H9 (cell line): ENCODE data around the gene IRX4. TPM values are rescaled to one million over a fixed set of nuclear protein-coding genes. Genes with fewer than 3 reads are reported as not detected.

Source experiments
- DNase-seq: peaks from one replicate; pipeline ENCODE4 v3.0.0-alpha.2; 2017
- H2AFZ ChIP-seq: one replicate; pipeline ENCODE4 v1.6.1; 2013; ENCODE audit warnings: mild to moderate bottlenecking, low read length, control low read depth, moderate library complexity
- H2AK5ac ChIP-seq: 2 replicates; pipeline ENCODE4 v1.6.1; 2013; ENCODE audit warnings: low read length, control low read depth, mixed read lengths; ENCODE audit not compliant: insufficient read length
- H2BK120ac ChIP-seq: one replicate; pipeline ENCODE4 v1.6.1; 2013; ENCODE audit warnings: low read depth, mild to moderate bottlenecking, low read length, control low read depth, inconsistent platforms; ENCODE audit not compliant: poor library complexity, severe bottlenecking
- H2BK12ac ChIP-seq: 2 replicates; pipeline ENCODE4 v1.6.1; 2013; ENCODE audit warnings: low read length, control low read depth, mixed read lengths, low read depth; ENCODE audit not compliant: insufficient read length
- H2BK15ac ChIP-seq: 2 replicates; pipeline ENCODE4 v1.6.1; 2013; ENCODE audit warnings: low read depth, low read length, control low read depth
- H2BK20ac ChIP-seq: one replicate; pipeline ENCODE4 v1.6.1; 2013; ENCODE audit warnings: low read depth, mild to moderate bottlenecking, low read length, control low read depth, inconsistent platforms; ENCODE audit not compliant: poor library complexity, severe bottlenecking
- H2BK5ac ChIP-seq: 2 replicates; pipeline ENCODE4 v1.6.1; 2013; ENCODE audit warnings: low read length, control low read depth, mixed read lengths; ENCODE audit not compliant: insufficient read length
- H3K14ac ChIP-seq: 2 replicates; pipeline ENCODE4 v1.6.1; 2013; ENCODE audit warnings: low read length, control low read depth; ENCODE audit not compliant: insufficient read depth
- H3K18ac ChIP-seq: 2 replicates; pipeline ENCODE4 v1.6.1; 2013; ENCODE audit warnings: low read depth, mild to moderate bottlenecking, mixed read lengths, low read length, control low read depth; ENCODE audit not compliant: insufficient read length
- H3K23ac ChIP-seq: 2 replicates; pipeline ENCODE4 v1.6.1; 2013; ENCODE audit warnings: low read length, control low read depth, mixed read lengths, low read depth; ENCODE audit not compliant: insufficient read length
- H3K23me2 ChIP-seq: 2 replicates; pipeline ENCODE4 v1.6.1; 2013; ENCODE audit warnings: low read depth, mild to moderate bottlenecking, mixed read lengths, low read length, control low read depth; ENCODE audit not compliant: insufficient read length, poor library complexity, severe bottlenecking
- H3K27ac ChIP-seq: 2 replicates; pipeline ENCODE4 v1.5.1; 2013; ENCODE audit warnings: low read length, control low read depth, mixed read lengths, low read depth; ENCODE audit not compliant: insufficient read length
- H3K27me3 ChIP-seq: 2 replicates; pipeline ENCODE4 v1.6.1; 2013; ENCODE audit warnings: low read length, control low read depth, inconsistent platforms; ENCODE audit not compliant: insufficient read depth
- H3K4ac ChIP-seq: 2 replicates; pipeline ENCODE4 v1.6.1; 2013; ENCODE audit warnings: low read depth, mild to moderate bottlenecking, control low read depth, inconsistent platforms, low read length, moderate library complexity
- H3K4me1 ChIP-seq: 2 replicates; pipeline ENCODE4 v1.6.1; 2013; ENCODE audit warnings: low read length, control low read depth, inconsistent platforms; ENCODE audit not compliant: insufficient read depth
- H3K4me2 ChIP-seq: 2 replicates; pipeline ENCODE4 v1.6.1; 2013; ENCODE audit warnings: low read length, control low read depth, mixed read lengths; ENCODE audit not compliant: insufficient read length, insufficient read depth
- H3K56ac ChIP-seq: 2 replicates; pipeline ENCODE4 v1.6.1; 2013; ENCODE audit warnings: low read depth, mild to moderate bottlenecking, mixed read lengths, low read length, control low read depth; ENCODE audit not compliant: insufficient read length
- H3K79me1 ChIP-seq: 2 replicates; pipeline ENCODE4 v1.6.1; 2013; ENCODE audit warnings: low read depth, mild to moderate bottlenecking, moderate library complexity, low read length, control low read depth, inconsistent platforms; ENCODE audit not compliant: insufficient read depth, poor library complexity, severe bottlenecking
- H3K79me2 ChIP-seq: 2 replicates; pipeline ENCODE4 v1.6.1; 2013; ENCODE audit warnings: low read length, control low read depth, inconsistent platforms; ENCODE audit not compliant: insufficient read depth
- H3K9ac ChIP-seq: 2 replicates; pipeline ENCODE4 v1.6.1; 2013; ENCODE audit warnings: low read length, control low read depth, mixed read lengths; ENCODE audit not compliant: insufficient read length; ENCODE audit errors: extremely low read depth
- H3K9me3 ChIP-seq: one replicate; pipeline ENCODE4 v1.6.1; 2013; ENCODE audit warnings: low read depth, low read length, inconsistent platforms; ENCODE audit not compliant: control insufficient read depth
- H3T11ph ChIP-seq: one replicate; pipeline ENCODE4 v1.6.1; 2013; ENCODE audit warnings: mild to moderate bottlenecking, low read length, control low read depth, inconsistent platforms
- H4K20me1 ChIP-seq: one replicate; pipeline ENCODE4 v1.6.1; 2013; ENCODE audit not compliant: control insufficient read depth, insufficient read length, insufficient read depth
- H4K5ac ChIP-seq: 2 replicates; pipeline ENCODE4 v1.6.1; 2013; ENCODE audit warnings: low read depth, mild to moderate bottlenecking, mixed read lengths, low read length, control low read depth; ENCODE audit not compliant: insufficient read length
- H4K8ac ChIP-seq: replicated peaks from 2 replicates; pipeline ENCODE4 v1.6.1; 2013; ENCODE audit warnings: low read length, control low read depth, mixed read lengths, low read depth; ENCODE audit not compliant: insufficient read length
- H4K91ac ChIP-seq: 2 replicates; pipeline ENCODE4 v1.6.1; 2013; ENCODE audit warnings: low read depth, mild to moderate bottlenecking, moderate library complexity, mixed read lengths, low read length, control low read depth; ENCODE audit not compliant: insufficient read length
- H3K27ac Mint-ChIP-seq, 3 experiments: 2 replicates in 2 of 3; 3 replicates in 1 of 3; pipeline ENCODE4 v1.8.0; 2020 to 2021; ENCODE audit warnings: mixed read lengths in 3 of 3, mild to moderate bottlenecking in 1 of 3, moderate library complexity in 1 of 3
- H3K27me3 Mint-ChIP-seq: 2 replicates; pipeline ENCODE4 v1.8.0; 2021; ENCODE audit warnings: low read depth, mild to moderate bottlenecking, moderate library complexity, mixed read lengths
- H3K36me3 Mint-ChIP-seq, 3 experiments: 2 replicates in 2 of 3; 3 replicates in 1 of 3; pipeline ENCODE4 v1.8.0; 2020 to 2021; ENCODE audit warnings: low read depth in 3 of 3, mixed read lengths in 3 of 3; ENCODE audit not compliant: insufficient read depth in 1 of 3
- H3K4me1 Mint-ChIP-seq, 2 experiments: 2 replicates each; pipeline ENCODE4 v1.8.0; 2020; ENCODE audit warnings: mixed read lengths in 2 of 2
- H3K4me3 Mint-ChIP-seq, 2 experiments: 2 replicates in 1 of 2; 3 replicates in 1 of 2; pipeline ENCODE4 v1.8.0; 2020 to 2021; ENCODE audit warnings: mild to moderate bottlenecking in 2 of 2, mixed read lengths in 2 of 2, moderate library complexity in 1 of 2
- H3K9me3 Mint-ChIP-seq, 2 experiments: 2 replicates in 1 of 2; 3 replicates in 1 of 2; pipeline ENCODE4 v1.8.0; 2020; ENCODE audit warnings: mild to moderate bottlenecking in 2 of 2, mixed read lengths in 2 of 2, moderate library complexity in 1 of 2
- whole genome bisulfite sequencing: extraction: QIAGEN DNeasy Blood & Tissue Kit; methylation state at CpG from one replicate; pipeline ENCODE4 v1.1.7; 2013; ENCODE audit warnings: missing lambda C conversion rate, low lambda C conversion rate, mixed read lengths; ENCODE audit not compliant: insufficient read length; ENCODE audit errors: extremely low coverage; 5-methylcytosine and 5-hydroxymethylcytosine counted together
- total RNA-seq: library from RNA; stranded (reverse); gene quantifications from 2 replicates; pipeline ENCODE4 v1.2.1, GENCODE V29; 2021
- TF ChIP-seq, protein P1 (sequence below): fragments of 200-600 bp; sonication (generic); conservative IDR thresholded peaks from 3 replicates; pipeline ENCODE4 v1.8.0; 2021; ENCODE audit warnings: antibody characterized with exemption, mild to moderate bottlenecking

Gene IRX4
- total RNA-seq, 1 experiment from 2014 or later = 3.2 TPM

DNA sequence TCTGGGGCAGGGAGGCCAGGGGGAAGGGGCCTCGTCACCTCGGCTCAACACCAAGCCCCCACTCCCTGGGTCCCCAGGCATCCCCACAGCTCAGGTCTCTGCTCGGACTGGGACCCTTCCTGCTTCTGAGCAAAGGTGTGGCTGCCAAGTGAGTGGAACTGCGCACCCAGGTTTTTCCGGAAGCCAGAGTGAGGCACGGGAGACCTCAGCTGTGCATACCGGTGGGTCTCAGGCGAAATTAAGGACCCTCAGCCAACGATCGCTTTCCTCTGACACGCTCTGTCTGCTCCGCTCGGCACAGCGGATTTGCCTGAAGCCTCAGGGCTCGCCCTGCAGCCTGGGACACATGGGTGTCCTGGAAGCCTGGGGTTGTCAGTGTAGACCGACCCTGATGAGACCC lies 41.0 kb upstream of the IRX4 start:
- TF ChIP-seq, protein P1, sequence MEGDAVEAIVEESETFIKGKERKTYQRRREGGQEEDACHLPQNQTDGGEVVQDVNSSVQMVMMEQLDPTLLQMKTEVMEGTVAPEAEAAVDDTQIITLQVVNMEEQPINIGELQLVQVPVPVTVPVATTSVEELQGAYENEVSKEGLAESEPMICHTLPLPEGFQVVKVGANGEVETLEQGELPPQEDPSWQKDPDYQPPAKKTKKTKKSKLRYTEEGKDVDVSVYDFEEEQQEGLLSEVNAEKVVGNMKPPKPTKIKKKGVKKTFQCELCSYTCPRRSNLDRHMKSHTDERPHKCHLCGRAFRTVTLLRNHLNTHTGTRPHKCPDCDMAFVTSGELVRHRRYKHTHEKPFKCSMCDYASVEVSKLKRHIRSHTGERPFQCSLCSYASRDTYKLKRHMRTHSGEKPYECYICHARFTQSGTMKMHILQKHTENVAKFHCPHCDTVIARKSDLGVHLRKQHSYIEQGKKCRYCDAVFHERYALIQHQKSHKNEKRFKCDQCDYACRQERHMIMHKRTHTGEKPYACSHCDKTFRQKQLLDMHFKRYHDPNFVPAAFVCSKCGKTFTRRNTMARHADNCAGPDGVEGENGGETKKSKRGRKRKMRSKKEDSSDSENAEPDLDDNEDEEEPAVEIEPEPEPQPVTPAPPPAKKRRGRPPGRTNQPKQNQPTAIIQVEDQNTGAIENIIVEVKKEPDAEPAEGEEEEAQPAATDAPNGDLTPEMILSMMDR = no peak
- Histone ChIP-seq H3K23ac (no peak overlapping the region), H3K18ac (no peak overlapping the region), H4K8ac (no peak overlapping the region), H3K4me2 (no peak overlapping the region), H2BK12ac (no peak overlapping the region), H3K79me1 (no peaks in the 10 kb centered on the region), H2AFZ (no peak overlapping the region), H2BK20ac (no peak overlapping the region), H4K5ac (no peak overlapping the region), H4K20me1 (no peaks in the 10 kb centered on the region), H2AK5ac (no peak overlapping the region), H3K9ac (no peak overlapping the region), H3K23me2 (no peaks in the 10 kb centered on the region), H2BK120ac (no peak overlapping the region), H2BK5ac (no peak overlapping the region), H2BK15ac (no peak overlapping the region), H3K79me2 (no peaks in the 10 kb centered on the region), H3K4me1 (no peaks in the 10 kb centered on the region; the same call in 1 of the 2 replicates), H3K27ac (no peak overlapping the region), H3K56ac (no peak overlapping the region), H3K9me3 (no peaks in the 10 kb centered on the region), H3T11ph (no peak overlapping the region), H3K27me3 (no peaks in the 10 kb centered on the region), H4K91ac (no peak overlapping the region), H3K14ac (no peak overlapping the region), H3K4ac (no peak overlapping the region)
- no peak overlapping the region for H3K27ac Mint-ChIP-seq
- H3K4me1 Mint-ChIP-seq = peaks cover 0 to 4% of the 10 kb centered on the region in 2 experiments; a peak in 2 of 4 replicates
- no CpG with 5 or more reads among the region's 16 CpGs for WGBS
- H3K4me3 Mint-ChIP-seq = no peak overlapping the region
- peaks cover 15% of the 10 kb centered on the region for H3K27me3 Mint-ChIP-seq
- H3K36me3 Mint-ChIP-seq = no peaks in the 10 kb centered on the region
- DNase-seq = no peak
- H3K9me3 Mint-ChIP-seq = no peaks in the 10 kb centered on the region
